Stimulated activated CD8-positive, alpha-beta memory T cell treated with anti-CD3 and anti-CD28 coated beads, Interleukin-7, amount 100 ng/mL, for 1 hour (primary cell): Measurements from ENCODE around the gene FOXN3.
"Not testable (repeated sequence)": the region's sequence is repeated elsewhere in the genome, so short reads cannot be mapped to it uniquely, and the experiment has no call there.

Source experiments
- DNase-seq, 2 donors: peaks; one replicate each; pipeline ENCODE4 v3.0.0-alpha.2; 2020; ENCODE audit warnings: low read depth in 2 of 2

FOXN3 gene

DNA sequence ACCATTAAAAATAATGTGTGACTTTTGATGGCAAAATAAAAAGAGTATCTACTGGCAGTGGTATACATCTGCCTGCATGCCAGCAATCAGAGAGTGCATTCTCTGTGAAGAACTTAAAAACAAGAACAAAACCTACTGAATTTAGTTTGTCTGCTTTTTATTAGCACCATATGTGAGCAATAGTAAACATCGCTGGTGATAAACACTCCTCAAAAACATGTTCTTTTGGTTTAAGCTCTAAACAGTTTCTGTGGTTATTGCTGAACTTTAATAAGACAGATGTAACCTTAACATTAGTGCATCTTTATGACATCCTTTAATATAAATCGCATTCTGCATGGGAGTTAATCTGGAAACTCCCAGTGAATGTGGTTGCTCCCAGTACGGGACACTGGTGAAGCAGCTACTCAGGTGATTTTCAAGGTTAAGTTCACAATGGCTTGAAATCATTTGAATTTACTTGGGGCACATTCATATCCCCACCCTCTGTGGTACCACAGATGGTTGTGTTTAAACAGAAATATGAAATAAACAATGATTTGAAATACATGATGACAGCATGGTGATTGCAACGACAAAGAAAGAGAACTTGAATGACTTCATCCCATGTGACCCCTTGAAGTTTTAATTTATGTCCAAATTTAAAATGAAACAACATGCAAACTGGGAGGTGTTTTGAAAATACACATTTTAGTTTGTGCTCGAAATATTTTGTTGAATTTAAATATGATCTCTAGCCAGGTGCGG lies 285.9 kb downstream of the FOXN3 start:
- DNase-seq: no peak

DNA sequence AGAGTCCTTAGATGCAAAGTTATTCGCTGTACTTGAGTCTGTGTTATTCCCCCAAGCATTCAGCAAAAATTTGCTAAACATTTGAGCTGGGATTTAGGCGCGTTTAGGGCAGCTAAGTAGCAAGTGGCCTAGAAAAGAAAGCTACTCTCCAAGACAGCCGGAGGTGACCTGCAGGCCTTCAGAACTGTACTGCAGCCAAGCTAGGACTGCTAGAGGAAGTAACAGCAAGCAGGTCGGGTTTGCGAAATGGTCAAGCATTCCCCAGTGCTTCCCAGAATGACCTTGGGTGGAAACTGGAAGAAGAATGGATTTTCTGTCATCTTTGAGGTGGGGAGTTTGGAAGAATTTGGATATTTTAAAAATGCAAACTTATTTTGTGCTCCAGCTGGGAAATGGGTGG lies 287.5 kb downstream of the FOXN3 start:
- DNase-seq: no peak

DNA sequence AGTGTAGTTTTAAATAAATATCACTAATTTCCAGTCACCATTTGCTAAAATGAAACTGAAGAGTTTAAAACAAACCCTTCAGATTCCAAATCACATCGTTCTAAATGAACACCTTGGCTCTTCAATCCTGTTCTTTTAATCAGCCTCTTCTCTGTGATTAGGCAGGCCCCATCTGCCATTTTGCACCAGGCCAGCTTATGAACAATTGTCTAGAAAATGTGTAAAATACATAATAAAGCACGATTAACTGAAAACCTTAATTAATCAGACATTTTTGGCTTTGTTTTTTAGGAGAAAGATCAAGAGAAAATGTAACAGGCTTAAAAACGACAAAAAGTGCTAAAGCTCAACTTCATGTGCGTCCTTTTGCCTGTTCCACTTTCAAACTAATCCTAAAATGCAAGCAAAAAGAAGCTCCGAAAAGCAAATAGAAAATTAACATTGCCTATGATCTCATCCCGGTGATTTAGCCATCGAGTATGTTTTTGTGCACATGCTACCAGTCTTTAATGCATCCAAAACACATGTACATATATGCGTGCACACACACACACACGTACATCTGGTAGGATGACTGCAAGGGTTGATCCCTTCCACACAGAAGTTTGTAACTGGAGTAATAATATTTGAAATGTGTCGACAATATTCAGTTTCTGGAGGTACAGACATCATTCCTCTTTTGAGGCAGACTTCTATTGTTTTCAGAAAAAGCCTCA lies 288.6 kb downstream of the FOXN3 start:
- no peak for DNase-seq

DNA sequence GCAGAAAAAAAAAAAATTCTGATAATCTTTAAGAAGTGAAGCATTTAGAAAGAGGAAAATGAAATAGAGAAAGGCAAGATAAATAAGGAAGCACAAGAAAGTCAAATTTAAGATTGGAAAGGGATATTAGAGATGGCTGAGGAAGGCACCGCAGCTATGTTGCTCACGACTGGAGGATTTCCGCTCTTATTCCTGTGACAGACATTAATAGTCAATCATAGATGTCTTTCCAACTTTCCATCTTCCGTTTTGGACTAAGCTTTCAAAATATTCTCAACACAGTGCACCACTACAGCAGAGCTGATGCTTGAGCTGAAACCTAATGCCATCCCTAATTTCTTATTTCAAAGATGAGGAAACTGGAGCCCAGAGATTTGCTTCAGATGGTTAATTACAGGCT lies 290.6 kb downstream of the FOXN3 start:
- no peak for DNase-seq

DNA sequence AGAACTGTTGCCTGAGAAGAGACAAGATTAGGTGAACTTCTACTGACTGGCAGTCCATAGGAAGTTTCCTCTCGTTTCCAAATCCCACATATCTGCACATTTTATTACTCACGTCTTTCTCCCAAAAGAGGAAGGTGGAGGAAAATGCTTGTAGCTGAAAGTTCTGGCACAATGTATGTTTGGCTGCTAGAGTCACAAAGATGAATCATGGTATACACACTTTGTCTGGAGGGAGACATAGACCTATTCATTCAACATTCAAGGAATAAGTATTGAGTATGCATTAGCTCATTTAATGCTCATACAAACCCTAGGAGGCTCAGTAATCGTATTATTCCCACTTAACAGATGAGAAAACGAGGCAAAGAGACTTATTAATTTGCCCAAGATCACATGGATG lies 291.8 kb downstream of the FOXN3 start:
- DNase-seq: no peak

DNA sequence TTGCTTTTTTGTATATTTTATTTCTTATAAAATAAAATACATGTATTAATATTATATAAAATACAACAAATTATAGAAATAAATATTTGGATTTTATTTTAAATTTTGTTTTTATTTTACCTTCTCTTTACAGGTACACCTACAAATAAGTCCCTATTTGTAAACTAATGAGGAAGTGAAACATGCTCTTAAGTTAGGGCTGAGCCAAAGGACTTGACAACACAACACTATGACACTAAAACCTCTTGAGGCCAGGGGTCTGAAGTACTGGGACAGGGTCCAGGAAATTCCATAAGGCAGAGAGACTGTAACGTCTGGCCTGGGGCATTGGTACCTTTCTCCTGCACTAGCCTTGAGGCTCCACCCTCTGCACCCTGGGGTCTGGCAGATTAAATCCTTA lies 293.2 kb downstream of the FOXN3 start:
- DNase-seq: no peak

DNA sequence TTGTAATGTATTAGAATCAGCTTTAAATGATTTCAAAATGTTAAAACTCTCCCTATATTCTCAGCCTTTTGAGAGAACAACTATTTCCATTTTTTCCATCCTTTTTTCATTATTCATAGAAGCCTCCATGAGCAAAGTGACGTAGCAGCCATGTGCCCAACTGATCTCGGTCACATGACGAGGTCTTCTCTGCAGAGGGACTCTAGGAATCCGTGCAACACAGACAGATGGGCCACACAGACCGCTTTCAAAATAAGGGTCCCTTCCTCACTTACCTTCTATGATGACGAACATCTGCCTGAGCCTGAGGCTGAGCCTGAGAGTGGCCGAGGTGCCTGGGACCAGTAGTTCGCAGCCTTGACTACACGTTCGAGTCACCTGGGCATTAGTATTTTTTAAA lies 293.8 kb downstream of the FOXN3 start:
- no peak for DNase-seq

DNA sequence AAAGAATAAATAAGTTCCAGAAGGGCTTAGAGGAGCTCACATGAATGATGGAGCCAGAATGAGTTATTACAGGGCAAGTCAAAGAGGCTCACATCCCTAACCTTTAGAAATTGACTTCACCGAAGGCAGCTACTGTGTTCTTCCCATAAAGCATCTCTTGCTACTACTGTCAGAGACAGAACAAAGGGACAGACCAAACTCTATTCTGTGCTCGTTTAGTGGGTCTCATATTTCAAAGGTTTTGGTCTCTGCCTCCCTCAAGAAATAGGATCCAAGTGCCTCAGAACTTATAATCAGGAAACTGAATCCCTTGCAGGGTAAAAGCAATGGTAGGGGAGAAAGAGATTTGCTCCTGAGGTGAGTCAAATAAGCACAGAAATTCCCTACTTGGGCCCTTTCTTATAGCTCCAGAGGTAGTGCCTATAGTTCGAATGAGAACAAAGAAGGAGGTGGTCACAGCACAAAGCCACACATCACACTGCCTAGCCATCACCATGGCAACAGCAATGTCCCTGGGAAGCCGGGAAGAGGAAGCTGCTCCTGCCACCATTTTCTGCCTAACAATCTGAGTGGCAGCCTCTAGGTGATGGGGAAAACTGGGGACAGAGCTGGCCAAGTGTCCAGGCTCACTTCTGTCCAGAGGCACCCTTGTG lies 294.9 kb downstream of the FOXN3 start:
- DNase-seq: no peak

DNA sequence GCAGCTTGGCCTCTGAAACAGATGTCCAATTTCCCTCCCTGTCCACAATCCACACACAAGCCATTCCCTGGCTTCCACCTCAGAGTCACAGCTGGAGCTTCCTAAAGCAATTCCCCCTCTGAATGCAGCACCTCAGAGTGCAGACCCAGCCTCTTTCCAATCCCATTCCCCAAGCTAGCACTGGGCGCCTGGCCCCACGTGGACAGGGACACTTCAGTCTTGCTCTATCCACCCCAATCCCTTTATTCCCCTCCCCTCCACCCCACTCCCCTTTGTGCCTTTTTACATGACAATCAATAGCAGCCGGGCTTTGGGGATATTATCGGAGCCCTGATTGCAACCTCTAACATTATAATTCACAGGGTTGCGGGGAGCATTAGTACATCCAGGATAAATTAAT lies 300.0 kb downstream of the FOXN3 start:
- no peak for DNase-seq

DNA sequence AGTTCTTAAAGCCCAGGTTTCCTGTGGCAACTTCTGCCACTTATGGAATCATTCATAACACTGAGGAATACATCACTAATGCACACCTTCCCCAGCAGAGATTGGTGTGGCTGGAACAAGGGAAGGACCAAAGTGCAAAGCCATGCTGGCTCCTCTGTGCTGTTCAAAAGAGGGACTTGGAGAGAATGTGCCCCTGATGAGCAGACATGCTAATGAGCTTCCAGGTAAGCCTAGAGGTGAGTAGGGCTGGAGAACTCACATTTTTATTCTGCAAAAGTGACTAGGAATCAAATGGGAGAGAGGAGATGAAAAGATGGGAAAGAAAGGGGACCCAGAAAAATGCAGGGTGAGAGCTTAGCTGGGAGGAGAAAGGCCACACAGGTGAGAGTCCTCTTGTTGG lies 302.9 kb downstream of the FOXN3 start:
- DNase-seq: no peak

DNA sequence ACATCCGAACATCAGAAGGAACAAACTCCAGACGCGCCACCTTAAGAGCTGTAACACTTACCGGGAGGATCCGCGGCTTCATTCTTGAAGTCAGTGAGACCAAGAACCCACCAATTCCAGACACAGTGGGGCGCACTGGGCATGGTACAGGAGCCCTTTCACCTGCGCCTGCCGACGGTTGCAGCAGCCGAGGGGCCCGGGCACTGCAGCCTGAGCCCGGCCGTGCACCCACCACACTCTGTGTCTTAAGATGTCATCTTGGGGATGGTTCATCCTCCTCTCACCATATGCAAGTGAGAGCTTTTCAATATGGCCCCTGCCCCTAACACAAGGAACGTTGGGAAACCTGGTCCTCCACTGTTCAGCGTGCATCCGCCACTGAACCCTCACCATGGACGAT lies 304.3 kb downstream of the FOXN3 start:
- no peak for DNase-seq

DNA sequence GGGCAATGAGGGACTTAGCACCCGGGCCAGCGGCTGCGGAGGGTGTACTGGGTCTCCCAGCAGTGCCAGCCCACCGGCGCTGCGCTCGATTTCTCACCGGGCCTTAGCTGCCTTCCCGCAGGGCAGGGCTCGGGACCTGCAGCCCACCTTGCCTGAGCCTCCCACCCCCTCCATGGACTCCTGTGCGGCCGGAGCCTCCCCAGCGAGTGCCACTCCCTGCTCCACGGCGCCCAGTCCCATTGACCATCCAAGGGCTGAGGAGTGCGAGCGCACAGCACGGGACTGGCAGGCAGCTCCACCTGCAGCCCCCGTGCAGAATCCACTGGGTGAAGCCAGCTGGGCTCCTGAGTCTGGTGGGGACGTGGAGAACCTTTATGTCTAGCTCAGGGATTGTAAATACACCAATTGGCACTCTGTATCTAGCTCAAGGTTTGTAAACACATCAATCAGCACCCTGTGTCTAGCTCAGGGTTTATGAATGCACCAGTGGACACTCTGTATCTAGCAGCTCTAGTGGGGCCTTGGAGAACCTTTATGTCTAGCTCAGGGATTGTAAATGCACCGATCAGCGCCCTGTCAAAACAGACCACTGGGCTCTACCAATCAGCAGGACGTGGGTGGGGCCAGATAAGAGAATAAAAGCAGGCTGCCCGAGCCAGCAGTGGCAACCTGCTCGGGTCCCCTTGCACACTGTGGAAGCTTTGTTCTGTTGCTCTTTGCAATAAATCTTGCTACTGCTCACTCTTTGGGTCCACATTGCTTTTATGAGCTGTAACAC lies 305.1 kb downstream of the FOXN3 start:
- DNase-seq: not testable (repeated sequence)

DNA sequence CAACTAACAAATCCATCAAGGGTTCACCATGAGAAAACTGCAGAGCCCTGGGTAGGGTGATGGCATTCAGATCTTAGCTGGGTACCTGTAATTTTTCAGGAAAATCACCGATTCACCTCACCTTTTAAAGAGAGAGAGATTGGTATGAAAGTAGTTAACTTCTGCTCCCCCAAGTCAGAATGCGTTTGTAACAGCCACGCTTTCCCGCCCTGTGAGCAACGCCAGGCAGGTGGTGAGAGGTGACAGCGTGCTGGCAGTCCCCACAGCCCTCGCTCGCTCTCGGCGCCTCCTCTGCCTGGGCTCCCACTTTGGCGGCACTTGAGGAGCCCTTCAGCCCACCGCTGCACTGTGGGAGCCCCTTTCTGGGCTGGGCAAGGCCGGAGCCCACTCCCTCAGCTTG lies 305.8 kb downstream of the FOXN3 start:
- DNase-seq: not testable (repeated sequence)

DNA sequence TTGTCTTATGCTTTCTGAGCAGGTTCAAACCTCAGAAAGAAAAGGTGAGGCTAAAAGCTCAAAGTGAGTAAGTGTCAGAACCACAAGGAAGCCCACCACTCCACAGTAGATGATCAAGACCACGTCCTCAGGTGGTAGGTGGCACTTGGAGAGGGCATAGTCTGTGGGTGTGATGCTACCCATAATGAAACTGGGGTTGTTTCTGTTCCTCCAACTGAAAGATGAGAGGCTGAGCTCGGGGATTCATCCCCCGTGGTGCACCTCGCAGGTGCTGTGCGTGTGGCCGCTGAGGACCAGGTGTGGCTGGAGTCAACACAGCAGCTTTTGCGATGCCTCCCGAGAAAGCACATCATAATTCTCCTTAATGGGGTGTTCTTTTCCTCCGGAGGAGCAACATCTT lies 306.9 kb downstream of the FOXN3 start:
- DNase-seq: no peak

DNA sequence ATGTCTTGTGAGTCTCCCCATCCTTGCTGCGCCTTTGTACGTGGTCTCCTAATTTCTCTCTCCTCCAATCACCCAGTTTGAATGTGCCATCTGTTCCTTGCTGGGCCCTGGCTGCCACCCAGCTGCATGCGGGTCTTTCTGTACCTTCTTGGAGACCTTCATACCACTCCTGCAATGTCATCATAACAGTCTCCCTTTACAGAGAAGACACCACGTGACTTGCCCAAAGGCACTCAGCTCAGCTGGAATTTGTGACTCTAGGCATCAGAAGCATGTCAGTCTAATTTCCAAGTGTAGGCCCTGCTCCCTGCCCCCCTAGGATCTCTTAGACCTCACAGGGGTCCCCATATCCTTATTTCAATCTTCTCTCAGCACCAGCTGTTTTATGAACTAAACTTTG lies 308.4 kb downstream of the FOXN3 start:
- no peak for DNase-seq

DNA sequence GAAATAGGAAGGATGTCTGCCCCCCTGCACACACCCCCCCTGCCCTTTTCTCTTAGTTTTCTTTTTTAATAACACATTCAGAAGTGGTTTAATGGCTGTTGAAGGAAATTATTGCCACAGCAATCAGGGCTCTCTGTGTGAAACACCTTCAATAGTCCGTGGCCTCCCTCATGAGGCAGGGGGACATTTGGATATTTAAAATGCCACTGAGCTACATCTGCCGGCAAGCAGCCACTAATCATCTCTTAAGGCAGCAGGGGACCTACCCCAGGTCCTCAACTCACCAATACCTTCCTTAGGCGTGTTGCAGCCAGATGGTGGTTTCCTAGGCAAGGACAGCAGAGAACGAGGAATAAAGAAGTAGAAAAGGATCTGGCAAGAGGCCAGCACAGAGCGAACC lies 309.4 kb downstream of the FOXN3 start:
- DNase-seq: no peak
